ENCODE results near the gene MVP.
A peak's percentile ranks its signal among the peaks of the same experiment; 100 is the strongest.

The MVP gene

DNA sequence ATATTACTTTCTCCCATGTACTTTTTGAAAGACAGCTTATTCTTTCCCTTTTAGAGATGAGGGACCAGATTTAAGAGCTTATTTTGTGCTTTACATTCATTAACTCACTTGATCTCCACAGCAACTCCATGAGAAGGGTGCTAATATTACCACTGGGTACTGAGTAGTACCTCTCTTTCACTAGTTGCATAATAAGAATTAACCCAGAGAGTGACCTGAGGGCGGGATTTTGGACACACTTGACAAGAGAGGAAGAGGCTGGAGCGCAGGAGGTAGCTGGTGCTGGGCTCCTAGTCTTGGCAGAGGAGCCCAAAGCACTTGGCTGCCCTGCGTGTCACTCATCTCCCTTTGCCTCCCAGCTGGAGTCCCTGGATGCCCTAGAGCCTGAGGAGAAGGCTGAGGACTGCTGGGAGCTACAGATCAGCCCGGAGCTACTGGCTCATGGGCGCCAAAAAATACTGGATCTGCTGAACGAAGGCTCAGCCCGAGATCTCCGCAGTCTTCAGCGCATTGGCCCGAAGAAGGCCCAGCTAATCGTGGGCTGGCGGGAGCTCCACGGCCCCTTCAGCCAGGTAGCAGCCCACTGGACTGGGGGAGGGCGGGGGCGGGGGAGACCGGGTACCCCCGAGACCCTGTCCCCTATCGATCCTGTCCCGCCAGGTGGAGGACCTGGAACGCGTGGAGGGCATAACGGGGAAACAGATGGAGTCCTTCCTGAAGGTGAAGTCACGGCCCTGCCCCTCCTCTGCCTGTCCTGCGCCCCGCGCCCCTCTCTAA, 15.6 kb upstream of the MVP start:
- no peak for DNase-seq

DNA sequence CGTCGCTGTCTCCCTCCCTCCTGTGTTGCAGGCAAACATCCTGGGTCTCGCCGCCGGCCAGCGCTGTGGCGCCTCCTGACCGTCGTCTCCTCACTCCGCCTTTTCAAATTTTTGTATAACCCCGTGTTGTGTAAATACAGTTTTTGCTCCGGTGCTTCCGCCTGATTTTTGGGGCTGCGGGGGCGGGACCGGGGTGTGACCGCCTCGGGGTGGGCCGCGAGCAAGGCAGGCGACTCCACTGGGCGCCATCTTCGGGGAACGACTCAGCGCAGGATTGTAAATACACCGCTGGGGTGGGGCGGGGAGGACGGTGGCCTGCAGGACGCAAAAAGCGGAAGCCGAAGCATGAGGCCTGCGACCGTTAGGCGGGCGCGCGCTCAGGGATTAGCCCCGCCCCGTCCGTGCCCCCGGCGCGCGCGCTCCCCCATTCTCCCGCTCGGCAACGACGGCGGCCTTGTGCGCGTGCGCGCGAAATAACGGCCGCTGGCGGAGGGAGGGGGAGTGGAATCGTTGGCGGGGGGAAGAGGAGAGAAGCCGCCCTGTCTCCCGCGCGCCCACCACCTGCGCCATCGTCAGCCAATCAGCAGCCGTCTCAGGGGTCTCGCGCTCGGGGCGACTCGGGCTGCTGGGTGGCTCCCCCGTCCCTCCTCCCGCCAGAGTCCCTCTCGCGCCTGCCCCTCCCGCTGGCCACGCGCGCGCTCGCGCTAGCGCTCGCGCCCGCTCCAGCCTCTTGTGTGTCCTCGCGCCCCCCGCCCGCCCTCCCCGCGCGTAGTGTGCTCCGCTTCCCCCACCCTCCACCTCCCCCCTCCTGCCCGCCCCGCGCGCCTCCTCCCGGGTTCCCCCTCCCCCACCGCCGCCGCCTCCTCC, 14.8 kb upstream of the MVP start:
- peak; percentile 98 to 99 for DNase-seq

DNA sequence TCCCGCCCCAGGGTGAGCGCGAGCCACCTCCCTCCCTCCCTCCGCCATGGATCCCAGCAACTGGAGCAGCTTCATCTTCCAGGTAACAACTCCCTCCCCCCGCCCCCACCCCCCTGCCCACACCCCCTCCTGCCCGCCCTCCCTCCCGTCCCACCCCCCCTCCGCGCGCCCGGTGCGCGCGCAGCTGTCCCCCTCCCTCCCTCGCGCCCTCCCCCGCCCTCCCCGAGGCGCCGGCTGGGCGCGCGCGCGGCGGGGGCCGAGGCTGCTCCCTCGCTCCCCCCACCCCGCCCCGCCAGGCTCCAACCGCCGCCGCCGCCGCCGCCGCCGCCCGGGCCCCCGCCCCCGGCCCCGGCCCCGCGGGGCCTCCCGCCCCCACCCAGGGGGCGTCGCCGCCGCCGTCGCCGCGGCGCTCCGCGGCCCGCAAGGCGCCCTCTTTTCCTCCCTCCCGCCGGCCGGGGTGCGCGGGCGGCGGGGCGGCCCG, 14.1 kb upstream of the MVP start, which contains the start of gene MAZ:
Gene MAZ (plus strand): TSS at position 431 of the 481 bp plus-strand sequence. CDS start 173 bp downstream, outside the sequence.
- no peak for DNase-seq

DNA sequence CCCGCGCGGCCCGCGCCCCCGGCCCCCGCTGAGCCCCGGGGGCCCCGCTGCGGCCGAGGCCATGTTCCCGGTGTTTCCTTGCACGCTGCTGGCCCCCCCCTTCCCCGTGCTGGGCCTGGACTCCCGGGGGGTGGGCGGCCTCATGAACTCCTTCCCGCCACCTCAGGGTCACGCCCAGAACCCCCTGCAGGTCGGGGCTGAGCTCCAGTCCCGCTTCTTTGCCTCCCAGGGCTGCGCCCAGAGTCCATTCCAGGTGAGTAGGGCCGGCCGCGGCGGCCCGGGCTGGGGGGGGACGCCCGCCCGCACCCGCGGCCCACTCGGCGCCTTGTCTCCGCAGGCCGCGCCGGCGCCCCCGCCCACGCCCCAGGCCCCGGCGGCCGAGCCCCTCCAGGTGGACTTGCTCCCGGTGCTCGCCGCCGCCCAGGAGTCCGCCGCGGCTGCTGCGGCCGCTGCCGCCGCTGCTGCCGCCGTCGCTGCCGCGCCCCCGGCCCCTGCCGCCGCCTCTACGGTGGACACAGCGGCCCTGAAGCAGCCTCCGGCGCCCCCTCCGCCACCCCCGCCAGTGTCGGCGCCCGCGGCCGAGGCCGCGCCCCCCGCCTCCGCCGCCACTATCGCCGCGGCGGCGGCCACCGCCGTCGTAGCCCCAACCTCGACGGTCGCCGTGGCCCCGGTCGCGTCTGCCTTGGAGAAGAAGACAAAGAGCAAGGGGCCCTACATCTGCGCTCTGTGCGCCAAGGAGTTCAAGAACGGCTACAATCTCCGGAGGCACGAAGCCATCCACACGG, 13.4 kb upstream of the MVP start:
- DNase-seq, result peak in 1 of 2 donors; percentile 50

DNA sequence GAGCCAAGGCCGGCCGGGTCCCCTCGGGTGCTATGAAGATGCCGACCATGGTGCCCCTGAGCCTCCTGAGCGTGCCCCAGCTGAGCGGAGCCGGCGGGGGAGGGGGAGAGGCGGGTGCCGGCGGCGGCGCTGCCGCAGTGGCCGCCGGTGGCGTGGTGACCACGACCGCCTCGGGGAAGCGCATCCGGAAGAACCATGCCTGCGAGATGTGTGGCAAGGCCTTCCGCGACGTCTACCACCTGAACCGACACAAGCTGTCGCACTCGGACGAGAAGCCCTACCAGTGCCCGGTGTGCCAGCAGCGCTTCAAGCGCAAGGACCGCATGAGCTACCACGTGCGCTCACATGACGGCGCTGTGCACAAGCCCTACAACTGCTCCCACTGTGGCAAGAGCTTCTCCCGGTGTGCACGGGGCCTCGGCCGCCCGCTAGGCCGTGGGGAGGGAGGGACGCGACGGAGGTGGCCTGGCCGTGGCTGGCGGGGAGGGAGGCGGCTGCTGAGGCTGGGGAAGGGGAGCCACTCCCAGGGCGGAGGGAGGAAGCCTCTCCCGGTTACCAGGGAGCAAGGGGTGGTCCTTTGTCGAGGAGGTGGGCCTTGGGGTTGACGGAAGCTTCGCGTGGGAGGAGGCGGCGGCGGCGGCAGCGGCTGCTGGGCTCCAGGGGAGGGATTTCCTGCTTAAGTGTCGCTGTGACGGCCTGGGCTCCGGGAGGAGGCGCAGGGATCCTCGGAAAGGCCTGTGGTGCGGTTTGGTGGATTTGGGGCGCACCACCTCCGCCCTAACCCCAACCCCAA, 12.6 kb upstream of the MVP start:
- peak; percentile 91 for DNase-seq

DNA sequence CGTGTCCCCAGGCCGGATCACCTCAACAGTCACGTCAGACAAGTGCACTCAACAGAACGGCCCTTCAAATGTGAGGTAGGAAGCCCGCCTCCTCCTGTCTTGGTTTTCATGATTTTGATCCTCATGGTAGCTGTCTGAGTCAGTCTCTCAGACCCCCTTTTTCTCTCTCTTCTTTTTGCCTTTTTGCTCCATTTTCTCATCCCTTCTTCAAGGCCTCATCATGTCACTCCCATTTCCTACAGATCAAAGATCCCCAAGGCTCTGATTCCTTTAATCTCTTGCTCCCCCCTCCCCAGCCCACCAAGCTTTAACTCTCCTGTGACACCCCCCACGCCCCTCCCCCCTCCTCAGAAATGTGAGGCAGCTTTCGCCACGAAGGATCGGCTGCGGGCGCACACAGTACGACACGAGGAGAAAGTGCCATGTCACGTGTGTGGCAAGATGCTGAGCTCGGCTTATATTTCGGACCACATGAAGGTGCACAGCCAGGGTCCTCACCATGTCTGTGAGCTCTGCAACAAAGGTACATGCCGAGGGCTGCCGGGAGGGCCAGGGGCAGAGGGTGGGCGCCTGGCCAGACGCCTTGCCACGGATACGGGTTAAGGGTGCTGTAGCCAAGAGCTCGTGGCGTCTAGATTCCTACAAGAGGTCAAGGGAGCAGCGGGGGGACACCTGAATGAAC, 11.9 kb upstream of the MVP start:
- peak in 1 of 2 donors; percentile 52 for DNase-seq

DNA sequence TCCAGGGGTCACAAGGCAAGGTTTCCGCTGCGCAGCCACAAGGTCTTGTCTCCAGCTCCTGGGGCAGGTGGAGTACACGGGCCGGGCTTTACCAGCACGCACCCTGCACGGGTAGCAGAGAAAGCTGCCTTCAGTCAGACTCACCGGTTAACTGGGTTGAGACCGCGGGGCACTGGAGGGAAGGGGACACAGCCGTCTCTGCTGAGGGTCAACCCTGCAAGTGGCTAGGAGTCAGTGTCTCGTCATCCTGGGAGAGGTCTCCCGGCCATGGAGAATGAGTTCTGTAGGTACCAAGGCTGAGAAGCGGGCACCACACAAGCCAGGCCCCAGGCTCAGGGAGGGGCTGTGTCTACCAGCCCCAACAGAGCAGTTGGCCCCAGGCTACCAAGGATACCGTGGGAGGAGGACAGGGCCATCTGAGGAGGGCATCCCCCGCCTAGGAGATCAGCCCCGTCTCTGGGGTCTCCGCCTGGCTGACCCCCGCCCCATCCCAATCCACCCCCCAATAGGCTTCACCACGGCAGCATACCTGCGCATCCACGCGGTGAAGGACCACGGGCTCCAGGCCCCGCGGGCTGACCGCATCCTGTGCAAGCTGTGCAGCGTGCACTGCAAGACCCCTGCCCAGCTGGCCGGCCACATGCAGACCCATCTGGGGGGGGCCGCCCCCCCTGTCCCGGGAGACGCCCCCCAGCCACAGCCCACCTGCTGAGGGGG, 11.1 kb upstream of the MVP start:
- DNase-seq, result no peak

DNA sequence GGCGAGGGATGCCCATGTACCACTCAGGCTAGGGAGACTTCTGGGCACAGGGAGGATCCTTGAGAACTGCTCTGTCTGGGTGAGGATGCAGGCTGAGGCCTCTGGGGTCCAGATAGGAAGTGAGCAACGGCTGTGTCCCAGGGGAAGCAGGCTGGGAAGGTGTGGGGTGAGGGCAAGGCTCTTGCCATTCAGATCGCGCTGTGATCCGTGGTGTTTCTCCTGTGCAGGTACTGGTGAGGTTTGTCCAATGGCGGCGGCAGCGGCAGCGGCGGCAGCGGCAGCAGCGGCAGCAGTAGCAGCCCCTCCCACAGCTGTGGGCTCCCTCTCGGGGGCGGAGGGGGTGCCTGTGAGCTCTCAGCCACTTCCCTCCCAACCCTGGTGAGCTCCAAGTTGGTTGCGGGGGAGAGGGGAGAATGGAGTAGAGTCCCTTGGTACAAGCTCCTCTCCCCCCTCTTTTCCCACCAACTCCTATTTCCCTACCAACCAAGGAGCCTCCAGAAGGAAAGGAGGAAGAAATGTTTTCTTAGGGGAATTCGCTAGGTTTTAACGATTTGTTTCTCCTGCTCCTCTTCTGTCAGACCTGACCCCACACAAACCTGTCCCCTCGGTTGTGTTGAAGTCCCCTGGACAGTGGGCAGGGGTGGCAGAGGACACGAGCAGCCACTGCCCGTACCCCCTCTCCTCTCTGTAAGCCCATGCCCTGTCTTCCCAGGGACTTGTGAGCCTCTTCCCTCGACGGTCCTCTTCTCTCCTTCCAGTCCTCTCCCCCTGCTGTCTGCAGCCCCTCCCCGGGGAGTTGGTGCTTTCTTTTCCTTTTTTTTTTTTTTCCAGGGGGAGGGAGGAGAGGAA, 10.2 kb upstream of the MVP start:
- DNase-seq, result peak in 1 of 2 donors; percentile 68

DNA sequence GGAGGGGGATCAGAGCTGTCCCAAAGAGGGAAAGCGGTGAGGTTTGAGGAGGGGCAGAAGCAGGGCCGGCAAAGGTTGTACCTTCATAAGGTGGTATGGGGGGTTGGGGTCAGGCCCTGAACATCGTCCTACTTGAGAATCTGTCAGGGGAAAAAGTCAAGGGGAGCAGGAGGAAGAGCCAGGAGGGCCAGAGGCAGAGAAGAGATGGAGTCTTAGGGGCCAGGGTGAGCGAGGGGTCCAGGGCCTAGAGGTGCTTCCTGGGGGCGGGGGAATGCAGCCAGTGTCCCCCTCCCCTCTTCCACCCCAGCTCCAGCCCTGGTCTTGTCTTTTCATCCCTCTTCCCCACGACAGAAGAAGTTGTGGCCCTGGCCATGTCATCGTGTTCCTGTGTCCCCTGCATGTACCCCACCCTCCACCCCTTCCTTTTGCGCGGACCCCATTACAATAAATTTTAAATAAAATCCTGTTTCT, 9.5 kb upstream of the MVP start:
- no peak for DNase-seq

DNA sequence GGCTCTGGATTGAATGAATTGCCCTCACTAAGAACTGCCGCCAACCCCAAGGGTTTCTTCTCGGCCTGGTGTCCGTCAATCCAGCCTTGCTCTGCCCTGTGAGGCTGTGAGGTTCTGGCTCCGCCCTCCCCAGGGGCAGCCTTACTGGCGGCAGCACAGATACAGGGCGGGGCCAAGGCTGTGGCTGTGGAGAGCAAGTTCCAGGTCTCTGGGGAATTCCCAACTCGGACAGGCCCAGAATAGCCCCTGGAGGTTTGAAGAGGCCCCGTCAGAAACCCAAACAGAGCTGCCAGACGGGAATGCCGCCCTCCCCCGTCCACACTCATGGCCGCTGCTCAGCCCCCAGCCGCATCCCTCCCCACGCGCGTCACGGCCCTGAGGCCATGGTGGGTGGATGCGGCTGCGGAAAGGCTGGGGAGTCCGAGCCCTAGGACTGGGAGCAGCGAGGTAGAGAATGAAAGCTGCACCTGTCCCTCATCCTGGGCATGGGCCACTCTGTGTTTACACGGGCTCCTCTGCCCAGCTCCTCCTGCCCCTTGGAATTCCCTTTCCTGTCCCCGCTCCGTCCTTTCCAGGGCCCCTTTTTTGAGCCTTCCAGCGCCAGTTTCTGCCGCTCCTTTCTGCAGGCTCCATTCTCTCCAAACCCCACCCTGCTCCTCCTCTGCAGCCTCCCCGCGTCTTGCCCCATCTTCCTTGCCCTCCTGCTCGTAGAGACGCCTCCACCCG, 8.9 kb upstream of the MVP start:
- DNase-seq, result peak; percentile 82 to 84

DNA sequence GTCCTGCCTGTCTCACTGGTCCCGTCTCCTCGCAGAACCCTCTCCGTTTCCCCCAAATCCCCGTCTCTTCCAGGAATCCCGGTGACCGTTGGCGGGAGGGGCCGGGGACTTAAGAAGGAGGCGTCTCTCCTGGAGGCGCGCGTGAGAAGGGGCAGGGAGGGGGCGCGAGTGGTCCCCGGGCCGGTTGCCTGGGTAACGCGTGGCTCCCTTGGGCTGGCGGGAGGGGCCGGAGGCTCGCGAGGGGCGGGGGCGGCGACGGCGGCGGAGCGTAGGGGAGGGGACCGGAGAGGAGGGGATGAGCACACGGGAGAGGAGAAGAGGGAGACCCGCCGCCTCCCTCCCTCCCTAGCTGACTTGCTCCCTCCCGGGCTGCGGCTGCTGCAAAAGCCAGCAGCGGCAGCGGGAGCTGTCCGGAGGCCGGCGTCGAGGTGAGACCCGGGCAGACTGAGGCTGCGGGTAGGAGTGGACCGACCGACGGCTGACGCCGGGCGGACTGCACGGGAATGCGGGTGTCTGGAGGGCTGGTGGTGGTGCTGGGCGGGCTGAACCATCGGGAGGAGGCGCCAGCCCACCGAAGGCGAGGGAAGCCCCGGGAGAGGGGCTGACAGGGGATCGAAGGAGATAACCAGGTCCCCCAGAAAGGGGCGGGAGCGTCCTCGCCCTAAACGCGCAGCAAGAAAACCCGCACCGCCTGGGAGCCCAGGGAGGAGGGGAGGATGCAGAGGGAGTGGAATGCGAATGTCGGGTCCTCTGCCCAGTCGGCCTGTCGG, 8.2 kb upstream of the MVP start, which contains the start of gene PRRT2:
Gene PRRT2 (plus strand): TSS at position 298 of the 770 bp plus-strand sequence. CDS start 862 bp downstream, outside the sequence.
- peak; percentile 36 to 70 for DNase-seq

DNA sequence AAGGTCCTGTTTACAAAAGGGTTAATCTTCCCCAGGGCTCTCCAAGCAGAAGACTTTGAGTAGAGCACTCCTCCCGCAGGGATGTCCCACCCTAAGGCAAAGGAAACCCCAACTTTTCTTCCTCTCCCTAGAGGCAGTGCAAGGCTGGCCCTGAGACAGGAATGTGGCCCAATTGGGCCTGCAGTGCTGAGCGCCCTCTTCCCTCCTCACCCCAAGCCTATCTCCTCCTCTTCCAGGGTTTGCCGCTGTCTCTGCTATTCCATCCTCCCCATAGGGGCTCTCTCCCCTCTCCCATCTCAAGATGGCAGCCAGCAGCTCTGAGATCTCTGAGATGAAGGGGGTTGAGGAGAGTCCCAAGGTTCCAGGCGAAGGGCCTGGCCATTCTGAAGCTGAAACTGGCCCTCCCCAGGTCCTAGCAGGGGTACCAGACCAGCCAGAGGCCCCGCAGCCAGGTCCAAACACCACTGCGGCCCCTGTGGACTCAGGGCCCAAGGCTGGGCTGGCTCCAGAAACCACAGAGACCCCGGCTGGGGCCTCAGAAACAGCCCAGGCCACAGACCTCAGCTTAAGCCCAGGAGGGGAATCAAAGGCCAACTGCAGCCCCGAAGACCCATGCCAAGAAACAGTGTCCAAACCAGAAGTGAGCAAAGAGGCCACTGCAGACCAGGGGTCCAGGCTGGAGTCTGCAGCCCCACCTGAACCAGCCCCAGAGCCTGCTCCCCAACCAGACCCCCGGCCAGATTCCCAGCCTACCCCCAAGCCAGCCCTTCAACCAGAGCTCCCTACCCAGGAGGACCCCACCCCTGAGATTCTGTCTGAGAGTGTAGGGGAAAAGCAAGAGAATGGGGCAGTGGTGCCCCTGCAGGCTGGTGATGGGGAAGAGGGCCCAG, 7.3 kb upstream of the MVP start:
- no peak for DNase-seq

DNA sequence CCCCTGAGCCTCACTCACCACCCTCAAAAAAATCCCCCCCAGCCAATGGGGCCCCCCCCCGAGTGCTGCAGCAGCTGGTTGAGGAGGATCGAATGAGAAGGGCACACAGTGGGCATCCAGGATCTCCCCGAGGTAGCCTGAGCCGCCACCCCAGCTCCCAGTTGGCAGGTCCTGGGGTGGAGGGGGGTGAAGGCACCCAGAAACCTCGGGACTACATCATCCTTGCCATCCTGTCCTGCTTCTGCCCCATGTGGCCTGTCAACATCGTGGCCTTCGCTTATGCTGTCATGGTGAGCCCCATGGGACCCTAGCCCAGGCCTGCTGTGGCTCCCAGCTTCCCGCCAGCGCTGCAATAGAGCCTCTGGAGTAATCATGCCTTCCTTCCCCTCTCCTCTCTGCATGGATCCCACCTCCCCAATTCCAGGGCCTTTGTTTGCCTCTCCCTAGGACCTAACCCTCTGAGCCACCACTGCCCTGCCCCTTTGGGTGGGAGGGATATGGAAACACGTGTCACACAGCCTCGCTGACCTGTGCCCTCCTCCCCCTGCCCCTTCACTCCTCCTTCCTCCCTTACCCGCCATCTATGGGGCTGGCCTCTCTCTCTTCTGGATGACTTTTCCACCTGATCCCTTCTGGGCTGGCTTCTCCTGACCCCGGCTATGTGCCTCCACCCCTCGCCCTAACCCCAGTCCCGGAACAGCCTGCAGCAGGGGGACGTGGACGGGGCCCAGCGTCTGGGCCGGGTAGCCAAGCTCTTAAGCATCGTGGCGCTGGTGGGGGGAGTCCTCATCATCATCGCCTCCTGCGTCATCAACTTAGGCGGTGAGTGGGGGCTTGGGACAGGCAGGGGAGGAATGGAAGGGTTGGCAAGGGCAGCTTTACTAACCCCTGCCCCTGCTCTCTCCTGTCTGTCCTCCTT, 6.4 kb upstream of the MVP start:
- DNase-seq, result no peak

DNA sequence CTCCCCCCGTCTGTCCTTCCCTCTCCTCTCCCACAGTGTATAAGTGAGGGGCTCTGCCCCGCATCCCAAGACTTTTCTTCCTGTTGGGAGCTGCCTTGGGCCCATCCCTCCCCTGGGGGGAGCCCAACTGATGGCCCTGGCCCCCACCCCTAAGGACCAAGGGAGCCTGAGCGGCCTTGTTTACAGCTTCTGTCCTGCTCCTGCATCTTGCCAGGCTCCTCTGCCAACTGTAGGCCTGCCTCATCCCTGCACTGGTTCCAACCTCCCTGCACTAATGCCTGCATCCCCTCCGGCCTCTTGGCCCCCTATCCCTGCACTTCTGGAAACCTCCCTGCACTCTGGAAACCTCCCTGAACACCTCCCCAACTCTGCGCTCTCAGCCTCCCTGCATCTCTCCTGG, 5.7 kb upstream of the MVP start:
- no peak for DNase-seq

DNA sequence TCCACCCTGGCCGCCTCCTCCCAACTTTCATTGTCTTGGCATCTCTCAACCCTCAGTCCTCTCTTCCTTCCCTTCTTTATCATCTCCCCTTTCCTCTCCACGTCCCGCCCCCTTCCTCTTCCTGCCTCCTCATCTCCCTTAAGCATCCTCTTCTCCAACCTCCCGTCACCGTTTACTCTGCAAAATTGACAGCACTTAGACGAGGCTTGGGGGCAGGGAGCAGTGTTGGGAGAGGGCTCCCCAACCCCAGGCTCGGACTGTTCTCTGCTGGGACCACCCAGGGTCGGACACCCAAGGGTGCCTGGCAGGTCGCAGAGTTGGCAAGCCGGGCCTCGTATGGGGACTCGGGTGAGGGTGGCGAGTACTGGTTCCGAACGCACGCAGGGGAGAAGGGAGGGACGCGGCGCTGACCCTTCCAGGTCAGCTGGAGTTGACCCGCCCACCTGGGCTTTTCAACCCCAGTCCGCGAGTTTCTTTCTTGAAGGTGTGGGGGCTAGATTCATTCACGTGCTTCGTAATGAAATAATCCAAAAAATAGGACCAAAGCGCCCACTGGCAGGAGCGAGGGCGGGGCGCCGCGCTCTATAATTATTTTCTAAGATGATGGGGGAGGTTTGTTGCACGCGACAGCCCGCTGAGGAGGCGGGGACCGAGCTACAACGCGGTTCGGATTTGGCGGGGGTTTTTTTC, 5.1 kb upstream of the MVP start:
- no peak for DNase-seq

Measured in CD4-positive, alpha-beta T cell treated with Interferon alpha-2 for 1 hour (primary cell).